Kidney tubule cell (primary cell): Measurements from ENCODE around the gene ILF3.
"Not testable (repeated sequence)": the region's sequence is repeated elsewhere in the genome, so short reads cannot be mapped to it uniquely, and the experiment has no call there.

ENCODE experiments used
- DNase-seq: peaks from one replicate; pipeline ENCODE4 v3.0.0-alpha.2; 2018; ENCODE audit warnings: low spot score

ILF3 gene

DNA sequence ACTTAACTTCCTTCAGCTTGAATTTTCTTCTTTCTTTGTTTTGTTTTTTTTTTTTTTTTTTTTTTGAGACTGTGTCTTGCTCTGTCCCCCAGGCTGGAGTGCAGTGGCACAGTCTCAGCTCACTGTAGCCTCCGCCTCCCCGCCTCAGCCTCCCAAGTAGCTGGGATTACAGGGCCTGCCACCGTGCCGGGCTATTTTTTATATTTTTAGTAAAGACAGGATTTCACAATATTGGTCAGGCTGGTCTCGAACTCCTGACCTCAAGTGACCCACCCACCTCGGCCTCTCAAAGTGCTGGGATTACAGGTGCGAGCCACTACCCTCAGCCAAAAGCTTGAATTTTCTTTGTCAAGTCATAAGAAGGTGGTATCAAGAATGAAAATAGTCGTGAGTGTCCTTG lies 21.1 kb downstream of the ILF3 start:
- not testable (repeated sequence) for DNase-seq

DNA sequence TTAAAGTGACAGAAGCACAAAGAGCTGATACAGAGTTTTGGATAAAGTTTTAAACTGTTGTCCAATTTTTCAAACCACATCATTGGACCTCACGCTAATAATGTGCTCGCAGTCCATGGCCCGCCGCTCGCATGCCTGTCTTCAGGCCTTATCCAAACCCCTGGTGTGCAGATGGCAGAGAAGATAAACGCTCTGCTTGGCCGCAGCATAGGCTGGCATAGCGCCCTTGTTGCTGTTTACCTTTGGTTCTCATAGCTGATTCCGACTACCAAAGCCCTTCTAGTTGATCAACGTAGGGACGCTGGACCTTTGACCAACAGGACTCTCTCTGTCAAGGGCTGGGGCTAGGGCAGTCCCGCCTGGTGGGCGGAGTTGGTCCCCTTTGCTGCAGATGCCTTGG lies 23.6 kb downstream of the ILF3 start:
- no peak for DNase-seq

DNA sequence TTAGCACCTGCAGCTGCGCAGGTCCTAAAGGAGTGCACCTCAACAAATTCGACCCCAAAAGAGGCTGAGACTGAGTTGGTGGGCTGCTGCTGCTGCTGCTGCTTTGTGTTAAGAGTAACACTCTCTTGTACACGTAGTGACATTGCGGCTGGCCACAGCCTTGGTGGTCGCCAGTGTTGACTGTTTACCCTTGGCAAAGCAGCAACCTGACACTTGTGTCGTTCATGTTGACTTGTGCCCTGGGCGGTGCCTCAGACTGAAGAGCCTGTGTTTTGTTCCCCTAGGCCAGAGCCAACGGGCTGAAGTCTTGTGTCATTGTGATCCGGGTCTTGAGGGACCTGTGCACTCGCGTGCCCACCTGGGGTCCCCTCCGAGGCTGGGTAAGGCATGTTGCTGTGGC lies 24.7 kb downstream of the ILF3 start:
- no peak for DNase-seq

- no peak for DNase-seq
Measured at GRCh38 chr19:10679743-10680142, 25.6 kb downstream of the ILF3 start.

- no peak for DNase-seq
Measured at GRCh38 chr19:10680545-10681135, 26.5 kb downstream of the ILF3 start.

DNA sequence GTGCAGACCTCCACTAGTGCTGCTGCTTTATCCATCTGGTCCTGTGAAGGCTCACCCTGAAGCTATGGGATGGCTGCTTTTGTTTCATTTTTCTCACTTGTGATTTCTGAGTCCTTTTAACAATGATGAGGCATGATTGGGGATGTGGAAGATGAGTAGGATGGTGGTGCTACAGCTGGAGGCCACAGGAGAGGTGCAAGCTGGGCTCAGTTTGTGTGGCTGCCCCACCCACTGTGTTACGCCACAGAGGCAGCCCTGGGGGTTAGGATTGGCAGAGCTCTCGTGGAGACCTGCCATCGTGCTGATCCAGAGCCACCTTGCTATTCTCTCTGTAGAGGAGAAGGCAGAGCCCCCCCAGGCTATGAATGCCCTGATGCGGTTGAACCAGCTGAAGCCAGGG lies 27.5 kb downstream of the ILF3 start:
- DNase-seq: no peak

GRCh38 chr19:10682397-10683063 lies 28.4 kb downstream of the ILF3 start:
- no peak for DNase-seq

DNA sequence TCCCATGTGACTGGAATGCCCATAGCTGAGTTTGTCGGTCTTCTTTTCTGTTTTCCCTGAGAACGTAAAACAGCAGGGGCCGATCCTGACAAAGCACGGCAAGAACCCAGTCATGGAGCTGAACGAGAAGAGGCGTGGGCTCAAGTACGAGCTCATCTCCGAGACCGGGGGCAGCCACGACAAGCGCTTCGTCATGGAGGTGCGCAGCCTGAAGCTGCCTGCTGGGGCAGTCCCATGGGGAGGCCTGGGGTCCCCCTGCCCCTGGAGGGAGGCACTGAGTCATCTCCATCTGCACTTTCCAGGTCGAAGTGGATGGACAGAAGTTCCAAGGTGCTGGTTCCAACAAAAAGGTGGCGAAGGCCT lies 28.9 kb downstream of the ILF3 start:
- no peak for DNase-seq

DNA sequence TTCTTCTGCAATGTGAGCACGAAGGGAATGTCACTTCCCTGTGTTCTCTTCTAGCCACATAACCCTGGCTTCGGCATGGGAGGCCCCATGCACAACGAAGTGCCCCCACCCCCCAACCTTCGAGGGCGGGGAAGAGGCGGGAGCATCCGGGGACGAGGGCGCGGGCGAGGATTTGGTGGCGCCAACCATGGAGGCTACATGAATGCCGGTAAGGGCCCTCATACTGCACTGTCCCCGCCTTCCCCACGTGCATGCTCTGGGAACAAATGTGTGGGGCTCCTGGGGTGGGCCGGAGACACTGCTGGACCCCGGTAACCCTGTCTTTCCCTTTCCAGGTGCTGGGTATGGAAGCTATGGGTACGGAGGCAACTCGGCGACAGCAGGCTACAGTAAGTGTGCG lies 29.4 kb downstream of the ILF3 start:
- DNase-seq: no peak

DNA sequence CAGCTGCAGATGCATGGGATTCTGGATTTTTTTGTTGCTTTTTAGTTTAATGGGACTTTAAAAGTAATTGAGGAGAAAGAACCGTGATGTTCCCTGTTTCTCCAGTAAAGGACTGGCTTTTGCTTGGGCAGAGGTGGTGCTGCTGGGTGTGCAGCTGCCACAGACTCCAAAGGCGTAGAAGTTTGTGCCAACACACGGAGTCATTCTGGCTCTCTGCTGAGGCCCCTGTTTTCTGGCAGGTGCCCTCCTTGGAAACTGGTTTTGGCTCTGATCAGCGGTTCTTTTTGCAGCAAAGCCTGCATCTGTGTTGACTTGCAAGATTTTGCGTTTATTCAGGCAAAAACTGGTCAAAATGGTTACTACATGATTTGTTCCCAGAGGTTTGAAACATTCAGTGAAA lies 31.1 kb downstream of the ILF3 start:
- no peak for DNase-seq

GRCh38 chr19:10686193-10686592 lies 32.0 kb downstream of the ILF3 start:
- DNase-seq: no peak

DNA sequence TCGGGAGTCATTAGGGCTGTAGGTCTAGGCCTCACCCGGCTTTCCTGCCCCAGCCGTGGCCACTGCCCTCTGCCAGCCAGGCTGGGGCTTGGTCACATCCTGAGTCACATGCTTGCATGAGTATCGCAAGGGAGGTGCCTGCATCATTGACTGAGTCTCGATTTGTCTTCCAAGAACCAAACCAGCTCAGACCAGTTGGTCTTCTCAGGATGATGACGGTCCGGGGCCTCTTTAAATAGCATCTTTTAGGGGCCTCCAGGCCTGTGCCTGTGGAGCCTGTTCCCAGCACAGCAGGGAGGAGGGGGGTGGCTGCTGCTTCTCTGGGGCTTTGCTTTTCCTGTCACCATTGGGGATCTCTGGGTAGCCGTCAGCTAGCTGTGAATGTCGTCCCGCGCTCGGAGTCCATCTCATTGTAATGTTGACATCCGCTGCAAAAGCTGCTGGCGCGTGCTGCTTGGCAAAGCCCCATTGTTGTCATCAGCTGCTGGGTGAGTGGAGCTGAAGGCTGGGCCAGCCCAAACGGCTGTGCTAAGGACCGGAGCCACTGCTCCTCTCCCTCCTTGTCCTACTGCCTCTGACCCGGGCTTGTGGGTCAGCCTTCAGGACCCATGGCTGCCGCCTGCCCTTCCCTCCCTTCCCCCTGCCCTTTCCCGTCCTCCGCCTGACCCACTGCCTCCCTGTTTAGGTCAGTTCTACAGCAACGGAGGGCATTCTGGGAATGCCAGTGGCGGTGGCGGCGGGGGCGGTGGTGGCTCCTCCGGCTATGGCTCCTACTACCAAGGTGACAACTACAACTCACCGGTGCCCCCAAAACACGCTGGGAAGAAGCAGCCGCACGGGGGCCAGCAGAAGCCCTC lies 32.7 kb downstream of the ILF3 start:
- DNase-seq: peak; percentile 51

DNA sequence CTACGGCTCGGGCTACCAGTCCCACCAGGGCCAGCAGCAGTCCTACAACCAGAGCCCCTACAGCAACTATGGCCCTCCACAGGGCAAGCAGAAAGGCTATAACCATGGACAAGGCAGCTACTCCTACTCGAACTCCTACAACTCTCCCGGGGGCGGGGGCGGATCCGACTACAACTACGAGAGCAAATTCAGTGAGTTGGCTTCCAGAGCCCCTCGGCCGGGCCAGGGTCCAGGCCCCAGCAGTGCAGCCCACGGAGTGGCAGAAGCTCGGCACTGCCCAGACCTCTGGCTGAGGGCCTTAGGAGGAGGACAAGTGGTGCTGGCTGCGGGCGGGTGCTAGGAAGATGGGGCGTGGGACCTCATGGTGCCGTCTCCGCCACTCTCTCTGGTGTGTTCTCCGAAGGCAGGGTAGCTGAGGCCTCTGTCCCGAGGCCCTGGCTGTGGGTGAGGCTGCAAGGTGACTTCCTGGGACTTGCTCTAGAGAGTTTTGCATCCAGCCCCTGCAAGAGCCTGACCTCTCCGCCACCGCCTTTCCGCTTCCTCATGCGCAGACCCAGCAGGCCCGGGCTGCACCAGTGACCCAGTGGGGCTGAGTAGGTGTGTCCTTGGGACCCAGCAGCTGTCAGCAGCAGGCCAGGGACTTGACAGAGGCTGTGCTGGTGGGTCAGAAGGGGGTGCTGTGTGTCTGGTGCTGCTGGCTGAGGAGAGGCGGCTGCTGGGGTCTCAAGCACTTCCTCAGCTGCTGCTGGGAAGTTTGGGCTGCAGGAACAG lies 33.6 kb downstream of the ILF3 start:
- DNase-seq: no peak

DNA sequence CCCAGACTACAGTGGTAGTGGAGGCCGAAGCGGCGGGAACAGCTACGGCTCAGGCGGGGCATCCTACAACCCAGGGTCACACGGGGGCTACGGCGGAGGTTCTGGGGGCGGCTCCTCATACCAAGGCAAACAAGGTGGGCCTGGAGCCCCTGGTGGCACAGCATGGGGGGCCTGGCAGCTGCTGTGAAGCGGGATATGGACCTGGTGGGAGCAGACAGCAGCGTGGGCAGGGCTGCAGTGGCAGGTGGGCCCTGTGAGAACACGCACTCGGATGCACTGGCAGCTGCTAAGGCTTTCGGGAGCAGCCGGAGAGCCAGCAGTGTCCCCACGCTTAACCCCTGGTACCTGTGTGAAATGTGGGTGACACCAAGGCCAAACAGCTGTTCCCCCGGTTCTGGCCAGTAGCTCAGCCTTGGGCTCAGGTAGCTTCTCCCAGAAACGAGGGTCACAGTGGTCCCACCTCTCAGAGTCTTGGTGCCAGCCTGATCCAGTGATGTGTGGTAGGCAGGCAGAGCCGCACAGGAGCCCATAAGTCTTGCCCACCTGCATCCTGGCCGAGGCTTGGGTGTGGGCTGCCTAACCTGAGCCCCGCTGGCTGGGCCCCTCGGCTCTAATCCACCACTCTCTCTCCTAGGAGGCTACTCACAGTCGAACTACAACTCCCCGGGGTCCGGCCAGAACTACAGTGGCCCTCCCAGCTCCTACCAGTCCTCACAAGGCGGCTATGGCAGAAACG lies 34.6 kb downstream of the ILF3 start:
- no peak for DNase-seq

DNA sequence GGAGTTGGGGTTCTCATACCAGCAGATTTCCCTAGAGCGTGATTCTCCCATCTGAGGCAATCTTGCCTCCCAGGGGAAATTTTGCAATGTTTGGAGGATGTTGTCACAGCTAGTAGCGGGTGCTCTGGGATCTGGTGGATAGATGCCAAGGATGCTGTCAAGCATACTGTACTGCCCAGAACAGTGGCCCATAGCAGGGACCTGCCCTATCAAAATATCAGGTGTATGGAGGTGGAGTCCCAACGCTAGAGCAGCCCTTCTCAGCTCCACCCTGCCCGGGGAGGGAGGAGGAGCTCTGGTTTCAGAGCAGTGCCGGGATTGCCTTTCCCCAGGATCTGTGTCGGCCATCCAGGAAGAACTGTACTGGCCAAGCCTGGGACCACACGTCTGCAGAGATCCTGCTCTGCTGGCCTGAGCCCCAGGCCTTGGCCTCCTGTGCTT lies 36.2 kb downstream of the ILF3 start:
- DNase-seq: peak; percentile 64

GRCh38 chr19:10691178-10691881 lies 37.2 kb downstream of the ILF3 start:
- no peak for DNase-seq

GRCh38 chr19:10691883-10692282 lies 37.7 kb downstream of the ILF3 start:
- DNase-seq: no peak

- DNase-seq: no peak
Measured at GRCh38 chr19:10692673-10693264, 38.6 kb downstream of the ILF3 start.

DNA sequence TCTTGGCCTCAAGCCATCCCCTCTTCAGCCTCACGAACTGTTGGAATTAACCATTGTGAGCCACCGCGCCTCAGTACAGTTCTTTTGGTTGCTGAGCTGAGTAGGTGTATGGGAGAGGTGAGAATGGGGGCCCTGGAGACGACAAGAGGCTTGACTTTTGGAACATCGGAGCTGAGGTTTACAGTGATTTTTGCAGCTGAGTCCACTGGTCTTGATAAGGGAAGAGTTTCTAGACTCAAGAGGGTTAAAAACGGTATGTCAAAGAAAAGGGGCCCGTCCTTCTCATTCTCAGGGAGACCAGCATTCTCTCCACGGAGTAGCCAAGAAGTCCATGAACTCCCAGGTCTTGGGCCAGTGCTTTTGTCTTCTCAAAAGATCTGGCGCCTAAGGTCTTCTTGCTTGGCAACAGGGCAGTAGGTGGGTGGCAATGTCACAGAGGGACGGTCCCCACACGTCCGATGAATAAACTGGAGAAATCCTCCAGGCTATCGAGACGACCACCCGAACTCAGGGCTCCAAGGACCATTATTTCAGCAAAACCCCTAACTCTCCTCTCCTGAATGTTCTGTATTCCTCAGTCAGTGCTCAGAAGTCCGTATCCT lies 40.7 kb downstream of the ILF3 start:
- no peak for DNase-seq
